AG10803 (cell line): Measurements from ENCODE around the gene PSMD6.
A peak's percentile ranks its signal among the peaks of the same experiment; 100 is the strongest.

Experiments
- DNase-seq: peaks from one replicate; pipeline ENCODE4 v3.0.0; 2010; ENCODE audit warnings: low read depth
- H3K4me3 ChIP-seq: 2 replicates; pipeline ENCODE4 v1.5.1; 2011; ENCODE audit warnings: mild to moderate bottlenecking, low read length, control low read depth
- CTCF ChIP-seq: conservative IDR thresholded peaks from 2 replicates; pipeline ENCODE4 v1.5.1; 2011; ENCODE audit warnings: mild to moderate bottlenecking, low read length, control low read depth, inconsistent platforms

PSMD6 gene

GRCh38 chr3:64023187-64023860 lies at the start of gene PSMD6:
PSMD6 (minus strand) TSS chr3:64023494; CDS start chr3:64023419, 75 bp downstream.
- peak; percentile 98 for TF ChIP-seq CTCF
- peak; percentile 81 for DNase-seq

GRCh38 chr3:64072126-64072525 lies 48.8 kb upstream of the PSMD6 start:
- TF ChIP-seq CTCF: no peak
- DNase-seq: no peak
- H3K4me3 ChIP-seq: no peak overlapping the region

More at GRCh38 chr3:64023187-64023860, at the start of gene PSMD6:
- H3K4me3 ChIP-seq: peak within 1 kb of the TSS; percentile 89

- H3K4me3 ChIP-seq: no peak overlapping the region
- no peak for TF ChIP-seq CTCF
- DNase-seq: peak; percentile 26
Observed at GRCh38 chr3:64070704-64071103, 47.4 kb upstream of the PSMD6 start.

- TF ChIP-seq CTCF: no peak
- no peak overlapping the region for H3K4me3 ChIP-seq
- DNase-seq: peak; percentile 13
Observed at GRCh38 chr3:64067506-64068346, 44.4 kb upstream of the PSMD6 start.

- no peak for TF ChIP-seq CTCF
- no peak overlapping the region for H3K4me3 ChIP-seq
- DNase-seq: no peak
Observed at GRCh38 chr3:64064804-64065203, 41.5 kb upstream of the PSMD6 start.

- no peak overlapping the region for H3K4me3 ChIP-seq
- no peak for DNase-seq
- TF ChIP-seq CTCF: no peak
Observed at GRCh38 chr3:64063983-64064438, 40.7 kb upstream of the PSMD6 start.
